Bone marrow (tissue), 2 donors: ENCODE measurements around the gene NCKAP5.

Source experiments
- DNase-seq, 2 donors: peaks; one replicate each; lab custom pipeline; 2025; lab: John Stamatoyannopoulos, UW

NCKAP5 gene

DNA sequence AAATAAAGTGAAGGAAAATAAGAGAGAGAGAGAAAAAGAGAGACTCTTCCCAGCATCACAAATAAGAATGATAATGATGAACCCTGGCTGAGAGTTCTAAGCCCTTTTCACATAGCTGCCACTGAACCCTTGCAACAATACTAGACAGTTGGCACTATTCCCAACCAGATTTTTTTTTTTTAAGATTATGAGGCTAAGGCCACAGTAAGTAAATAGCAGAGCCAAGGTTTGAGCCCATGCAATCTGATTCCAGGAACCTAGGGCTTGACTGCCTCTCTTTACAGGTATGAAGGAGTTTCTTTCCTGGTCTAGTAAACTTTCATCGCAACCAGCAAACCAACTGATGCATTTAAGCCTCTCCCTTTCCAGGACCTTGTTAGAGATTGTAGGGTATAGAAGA, 424.6 kb downstream of the NCKAP5 start:
- no peak for DNase-seq

- no peak for DNase-seq
Measured at GRCh38 chr2:133142087-133142486, 426.2 kb downstream of the NCKAP5 start.

DNA sequence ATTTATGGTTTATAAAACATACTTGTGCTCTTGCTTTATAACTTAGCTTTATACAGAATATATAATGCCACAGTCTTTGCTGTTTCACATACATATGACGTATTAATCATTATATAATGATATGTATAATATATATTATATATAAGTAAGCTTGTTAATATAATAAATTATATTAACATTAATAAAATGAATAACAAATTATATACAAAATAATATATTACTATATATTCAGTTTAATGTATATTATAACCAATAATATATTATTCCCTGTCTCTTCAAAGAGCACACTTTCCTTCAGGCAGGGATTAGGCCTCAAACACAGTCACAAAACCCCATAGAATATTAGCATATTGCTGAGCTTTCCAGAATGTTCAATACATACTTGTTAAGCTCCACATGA, 427.6 kb downstream of the NCKAP5 start:
- DNase-seq: no peak

DNA sequence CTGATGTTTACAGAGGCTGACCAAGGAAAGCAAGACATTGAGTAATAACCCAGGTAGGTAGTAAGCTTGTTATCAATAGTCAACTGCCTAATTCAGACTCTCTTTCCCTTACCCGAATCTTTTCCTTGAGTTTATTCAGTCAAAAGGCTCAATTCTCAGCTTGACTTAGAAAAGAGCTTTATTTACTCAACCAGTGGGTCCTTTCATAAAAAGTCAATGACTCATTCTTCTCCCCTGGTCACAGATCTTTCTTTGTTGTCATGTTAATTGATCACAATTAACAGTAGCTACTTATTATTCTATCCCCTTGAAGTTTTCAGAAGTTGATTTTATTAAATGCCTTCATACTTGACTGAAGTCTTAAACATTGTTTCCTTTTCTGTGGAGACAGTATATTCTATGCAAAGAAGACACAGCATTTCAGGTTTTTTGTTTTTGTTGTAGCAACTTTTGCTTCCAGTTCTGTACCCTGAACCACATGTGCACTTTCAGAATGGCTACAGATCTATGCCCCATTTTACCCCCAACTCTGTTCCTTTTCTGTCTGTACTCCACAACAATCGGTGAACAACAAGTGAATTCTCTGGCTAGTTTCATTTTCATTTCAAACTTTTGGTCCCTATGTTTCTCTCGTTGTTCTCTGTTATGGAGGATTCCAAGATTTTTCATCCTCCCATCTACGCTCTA, 428.3 kb downstream of the NCKAP5 start:
- DNase-seq: no peak

- DNase-seq: no peak
Measured at GRCh38 chr2:133138693-133139092, 429.6 kb downstream of the NCKAP5 start.

DNA sequence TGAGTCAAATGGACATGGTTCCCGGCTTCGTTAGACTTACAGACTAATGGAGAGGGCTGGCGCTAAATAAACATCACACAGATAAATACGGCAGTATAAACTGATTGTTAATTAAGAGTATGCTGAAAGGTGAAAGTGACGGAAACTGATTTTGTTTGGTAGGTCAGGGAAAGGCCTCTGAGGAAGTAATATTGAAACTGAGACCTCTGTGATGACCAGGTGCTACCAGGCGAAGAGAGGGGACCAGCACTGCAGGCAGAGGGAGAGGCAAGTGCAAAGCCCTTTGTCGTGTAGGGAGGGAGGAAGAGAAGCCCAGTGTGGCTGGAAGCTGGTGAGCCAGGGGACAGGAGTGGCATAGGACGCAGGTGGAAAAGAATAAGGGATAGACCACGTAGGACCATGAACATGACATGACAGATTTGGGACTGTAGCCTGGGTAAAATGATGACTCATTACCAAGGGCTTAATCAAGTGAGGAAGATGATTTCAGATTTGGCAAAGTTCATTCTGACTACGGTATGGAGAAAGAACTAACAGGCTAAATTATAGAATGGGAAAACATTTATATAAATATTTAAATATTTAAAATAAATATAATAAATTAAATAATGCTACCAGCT, 433.1 kb downstream of the NCKAP5 start:
- no peak for DNase-seq

- no peak for DNase-seq
Measured at GRCh38 chr2:133130548-133131246, 437.6 kb downstream of the NCKAP5 start.

DNA sequence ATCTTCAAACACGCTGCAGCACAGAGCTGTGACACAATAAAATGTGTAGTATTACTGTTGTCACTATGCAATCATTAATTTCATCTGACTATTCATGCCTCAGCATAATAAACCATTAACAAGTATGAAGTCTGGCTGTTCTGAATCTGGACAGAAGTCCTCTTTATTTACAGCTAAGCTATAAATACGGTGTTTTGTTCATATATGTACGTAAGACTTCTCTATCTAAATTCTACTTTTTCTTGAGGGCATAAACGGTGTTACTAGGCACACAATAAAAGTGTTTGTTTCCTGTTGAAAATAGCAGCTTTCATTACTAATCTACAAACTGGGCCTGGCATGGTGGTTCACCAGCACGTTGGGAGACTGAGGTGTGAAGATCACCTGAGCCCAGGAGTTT, 443.8 kb downstream of the NCKAP5 start:
- DNase-seq: no peak

DNA sequence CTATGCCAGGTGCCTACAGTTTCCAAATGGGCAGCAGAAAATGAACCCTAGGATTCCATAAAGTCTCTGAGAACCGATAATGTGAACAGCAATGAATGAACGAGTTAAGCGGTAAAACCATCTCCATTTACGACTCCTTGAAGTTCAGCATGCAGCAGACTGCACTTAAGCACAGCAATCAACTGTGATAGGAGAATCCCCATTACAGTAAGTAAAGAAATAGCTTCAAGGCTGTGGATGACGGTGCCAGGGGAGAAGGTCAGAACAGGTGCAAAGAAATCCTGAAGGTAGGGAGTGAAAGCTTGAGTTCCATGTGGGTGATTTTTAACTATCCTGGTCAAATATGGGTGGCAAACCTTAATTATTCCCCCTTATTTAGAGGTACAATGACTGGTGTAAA, 444.4 kb downstream of the NCKAP5 start:
- DNase-seq: no peak

GRCh38 chr2:133123393-133123792, 444.9 kb downstream of the NCKAP5 start:
- DNase-seq: no peak

DNA sequence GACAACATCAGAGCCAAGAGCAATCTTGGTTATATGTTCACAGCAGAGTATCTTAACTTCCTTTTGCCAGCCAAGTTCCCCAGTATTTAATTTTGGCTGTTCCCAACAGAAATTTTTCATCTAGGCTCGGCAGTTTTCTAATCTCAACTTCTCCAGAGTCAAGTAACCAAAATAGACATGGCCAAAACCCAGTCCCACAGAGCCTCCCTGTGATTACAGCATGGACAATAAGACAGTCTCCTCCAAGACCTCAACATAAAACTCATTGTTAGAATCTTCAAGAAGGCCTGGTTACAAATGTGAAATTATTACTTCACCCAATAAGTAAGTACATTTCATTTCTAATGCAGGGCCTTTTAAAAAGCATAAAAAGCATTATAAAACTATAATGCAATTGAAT, 445.7 kb downstream of the NCKAP5 start:
- no peak for DNase-seq

GRCh38 chr2:133120310-133120709, 448.0 kb downstream of the NCKAP5 start:
- DNase-seq: no peak

GRCh38 chr2:133110201-133110600, 458.1 kb downstream of the NCKAP5 start:
- DNase-seq: no peak

DNA sequence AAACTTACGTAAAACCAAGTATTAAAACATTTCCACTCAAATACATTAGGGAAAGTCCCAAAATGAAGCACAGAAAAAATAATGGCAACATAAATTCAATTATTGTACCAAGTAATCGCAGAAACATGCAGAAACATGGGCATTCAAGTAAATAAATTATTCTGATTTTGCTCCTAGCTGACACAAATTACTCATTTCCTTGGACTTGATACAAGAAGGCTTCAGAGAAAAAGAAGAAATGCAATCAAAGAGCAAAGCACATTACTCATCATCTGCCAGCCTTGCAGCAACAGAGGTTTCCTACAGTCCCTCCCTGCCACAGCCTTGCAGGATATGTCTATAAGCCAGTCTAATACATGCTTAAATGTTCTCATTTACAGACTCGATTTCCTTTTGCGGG, 458.5 kb downstream of the NCKAP5 start:
- DNase-seq: no peak

- no peak for DNase-seq
Measured at GRCh38 chr2:133107058-133107815, 461.0 kb downstream of the NCKAP5 start.

- DNase-seq: no peak
Measured at GRCh38 chr2:133104871-133105270, 463.4 kb downstream of the NCKAP5 start.

DNA sequence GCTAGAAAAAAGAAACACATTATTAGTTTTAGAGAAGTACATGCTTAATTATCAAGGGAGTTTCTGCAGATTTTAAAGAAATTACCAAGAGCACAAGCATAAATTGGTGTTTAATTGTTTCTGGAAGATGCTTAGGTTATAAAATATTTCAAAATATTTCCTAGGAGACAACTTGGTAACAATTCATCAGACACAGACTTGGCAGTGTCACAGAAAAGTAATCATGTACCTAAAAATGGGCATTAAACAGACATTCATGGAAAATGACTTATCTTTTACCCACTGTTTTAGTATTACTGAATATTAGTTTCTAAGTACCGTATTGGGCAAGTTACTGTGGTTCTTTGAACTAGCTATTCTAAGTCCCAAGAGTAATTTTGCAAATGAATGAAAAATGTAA, 469.5 kb downstream of the NCKAP5 start:
- DNase-seq: no peak

GRCh38 chr2:133097666-133098065, 470.6 kb downstream of the NCKAP5 start:
- DNase-seq: no peak

DNA sequence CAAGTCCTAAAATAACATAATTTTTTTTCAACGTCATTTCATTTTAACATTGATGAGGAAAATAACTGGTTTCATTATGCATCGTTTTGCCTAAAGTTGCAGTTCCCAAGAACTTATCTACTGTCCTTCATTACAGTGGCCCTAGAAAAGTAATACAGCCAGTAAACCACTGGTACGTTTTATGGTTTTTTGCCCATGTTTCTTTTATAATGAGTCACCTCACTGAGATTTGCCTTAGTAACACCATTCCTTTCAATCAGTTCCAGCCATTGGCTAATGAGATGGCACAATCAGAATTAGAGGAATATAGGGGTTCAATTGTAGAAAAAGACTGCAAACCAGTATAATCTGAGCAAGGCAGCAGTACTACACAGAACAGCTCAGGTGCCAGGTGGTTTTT, 475.7 kb downstream of the NCKAP5 start:
- DNase-seq: no peak

- no peak for DNase-seq
Measured at GRCh38 chr2:133090358-133090757, 477.9 kb downstream of the NCKAP5 start.

DNA sequence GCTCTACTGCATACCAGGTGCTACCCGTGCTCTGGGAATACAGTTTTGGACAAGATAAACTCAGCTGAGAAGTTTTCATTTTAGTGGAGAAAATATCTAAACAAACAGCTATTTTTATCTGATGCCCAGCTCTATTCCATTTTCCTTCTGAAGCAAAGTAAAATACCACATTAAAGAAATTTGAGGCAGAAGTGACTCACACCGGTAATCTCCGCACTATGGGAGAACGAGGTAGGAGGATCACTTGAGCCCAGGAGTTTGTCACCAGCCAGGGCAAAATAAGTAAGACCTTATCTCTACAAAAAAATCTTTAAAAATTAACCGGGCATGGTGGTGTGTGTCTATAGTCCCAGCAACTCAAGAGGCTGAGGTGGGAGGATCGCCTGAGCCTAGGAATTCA, 482.1 kb downstream of the NCKAP5 start:
- DNase-seq: no peak

DNA sequence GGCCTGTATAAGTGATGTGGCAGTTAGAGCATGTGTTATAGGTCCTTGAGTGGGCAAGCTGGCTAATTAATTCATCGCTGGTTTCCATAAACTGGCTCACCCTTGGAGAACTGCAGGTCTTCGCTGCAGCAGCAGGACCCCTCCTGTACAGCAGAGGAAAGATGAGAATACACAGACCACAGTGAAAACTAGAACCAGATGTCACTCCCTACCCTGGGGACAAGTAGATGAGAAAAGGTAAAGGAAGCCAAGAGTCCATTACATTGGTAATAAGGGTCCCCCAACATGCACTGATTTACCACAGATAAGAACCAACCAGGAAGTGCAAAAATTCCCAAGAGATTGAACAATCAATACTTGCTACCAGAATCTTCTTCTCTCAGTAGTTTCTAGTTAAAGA, 482.6 kb downstream of the NCKAP5 start:
- no peak for DNase-seq

DNA sequence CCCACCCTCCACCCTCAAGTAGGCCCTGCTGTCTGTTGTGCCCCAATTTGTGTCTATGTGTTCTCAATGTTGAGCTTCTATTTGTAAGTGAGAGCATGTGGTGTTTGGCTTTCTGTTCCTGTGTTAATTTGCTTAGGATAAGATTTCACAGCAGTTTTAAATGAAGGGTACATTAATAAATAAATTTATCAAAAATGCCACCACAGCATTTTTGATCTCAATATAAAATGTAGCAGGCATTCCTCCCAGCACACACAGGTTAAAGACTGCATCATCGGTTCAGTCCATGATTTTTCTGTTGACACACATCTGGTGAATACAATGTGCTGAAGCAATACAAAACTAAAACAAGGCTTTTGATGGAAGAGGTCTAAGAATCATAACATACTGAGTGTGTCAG, 486.2 kb downstream of the NCKAP5 start:
- no peak for DNase-seq
